H1 (cell line): ENCODE measurements around the gene CLDN6.

Experiments
- CEBPB ChIP-seq: IDR thresholded peaks from 2 replicates; pipeline ENCODE4 v1.6.1; 2012; ENCODE audit warnings: low read depth, low read length
- EGR1 ChIP-seq: IDR thresholded peaks from 2 replicates; pipeline ENCODE4 v1.6.1; 2011; ENCODE audit warnings: low read depth, low read length, borderline replicate concordance
- EP300 ChIP-seq, 2 experiments: IDR thresholded peaks; 1 replicate in 1 of 2; 2 replicates in 1 of 2; pipeline ENCODE4 v1.6.1; 2011 to 2012; ENCODE audit warnings: low read depth in 2 of 2, low read length in 2 of 2, mild to moderate bottlenecking in 2 of 2, borderline replicate concordance in 1 of 2, inconsistent platforms in 1 of 2, moderate library complexity in 1 of 2
- POLR2AphosphoS5 ChIP-seq: IDR thresholded peaks from 2 replicates; pipeline ENCODE4 v1.6.1; 2011; ENCODE audit warnings: low read depth, low read length
- RAD21 ChIP-seq, 2 experiments: IDR thresholded peaks in 1 of 2; conservative IDR thresholded peaks in 1 of 2; 2 replicates each; pipeline ENCODE4 v1.6.1; 2011; ENCODE audit warnings: low read depth in 2 of 2, low read length in 2 of 2, improper control_type of control experiment in 1 of 2, inconsistent platforms in 1 of 2, mild to moderate bottlenecking in 1 of 2, moderate library complexity in 1 of 2
- SIN3A ChIP-seq, 2 experiments: IDR thresholded peaks in 1 of 2; conservative IDR thresholded peaks in 1 of 2; 2 replicates each; pipeline ENCODE4 v1.6.1; 2011 to 2012; ENCODE audit warnings: low read length in 2 of 2, improper control_type of control experiment in 1 of 2, low read depth in 1 of 2, mild to moderate bottlenecking in 1 of 2
- SP2 ChIP-seq: IDR thresholded peaks from 2 replicates; pipeline ENCODE4 v1.6.1; 2012; ENCODE audit warnings: mild to moderate bottlenecking, low read length, inconsistent platforms
- SRF ChIP-seq: IDR thresholded peaks from 2 replicates; pipeline ENCODE4 v1.6.1; 2011; ENCODE audit warnings: mild to moderate bottlenecking, low read depth, low read length, moderate library complexity
- TAF1 ChIP-seq: IDR thresholded peaks from 2 replicates; pipeline ENCODE4 v1.6.1; 2011; ENCODE audit warnings: mild to moderate bottlenecking, low read depth, low read length
- TF ChIP-seq, protein P1 (sequence below), 3 experiments: IDR thresholded peaks; 1 replicate in 2 of 3; 2 replicates in 1 of 3; pipeline versions ENCODE4 v1.5.1 to v1.6.1; 2011; ENCODE audit warnings: low read length in 3 of 3, mild to moderate bottlenecking in 3 of 3, inconsistent platforms in 2 of 3, low read depth in 1 of 3, moderate library complexity in 1 of 3; ENCODE audit not compliant: insufficient read depth in 1 of 3; ENCODE audit errors: control extremely low read depth in 1 of 3
- TF ChIP-seq, protein P2 (sequence below): IDR thresholded peaks from 2 replicates; pipeline ENCODE4 v1.6.1; 2011; ENCODE audit warnings: low read length, improper control_type of control experiment
- TF ChIP-seq, protein P3 (sequence below): IDR thresholded peaks from 2 replicates; pipeline ENCODE4 v1.6.1; 2012; ENCODE audit warnings: low read length, inconsistent platforms
- TF ChIP-seq, protein P4 (sequence below): IDR thresholded peaks from 2 replicates; pipeline ENCODE4 v1.6.1; 2012; ENCODE audit warnings: inconsistent platforms

DNA sequence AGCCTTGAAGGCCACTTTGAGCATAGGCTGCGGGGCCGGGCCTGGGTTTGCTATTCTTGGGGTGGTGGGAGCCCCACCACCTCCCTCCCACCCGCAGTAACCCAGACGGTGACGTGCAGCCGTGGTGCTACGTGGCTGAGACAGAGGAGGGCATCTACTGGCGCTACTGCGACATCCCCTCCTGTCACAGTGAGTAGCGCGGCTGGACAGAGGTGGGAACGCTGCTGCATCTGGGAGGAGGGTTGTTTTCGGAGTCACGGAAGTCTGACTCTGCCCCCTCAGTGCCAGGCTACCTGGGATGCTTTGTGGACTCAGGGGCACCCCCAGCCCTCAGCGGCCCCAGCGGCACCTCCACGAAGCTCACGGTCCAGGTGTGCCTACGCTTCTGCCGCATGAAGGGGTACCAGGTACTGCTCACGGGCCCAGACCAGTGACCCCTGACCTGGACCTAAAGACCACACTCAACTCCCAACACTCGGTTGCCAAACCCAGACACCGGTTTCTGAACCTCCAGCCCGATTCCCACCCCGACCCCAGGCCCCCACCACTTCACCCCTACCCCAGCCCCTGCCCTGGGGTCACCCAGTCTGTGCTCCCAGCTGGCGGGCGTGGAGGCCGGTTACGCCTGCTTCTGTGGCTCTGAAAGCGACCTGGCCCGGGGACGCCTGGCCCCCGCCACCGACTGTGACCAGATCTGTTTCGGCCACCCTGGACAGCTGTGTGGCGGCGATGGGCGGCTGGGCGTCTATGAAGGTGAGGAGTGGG is 51.8 kb downstream of the CLDN6 start:
- TF ChIP-seq, protein P1, sequence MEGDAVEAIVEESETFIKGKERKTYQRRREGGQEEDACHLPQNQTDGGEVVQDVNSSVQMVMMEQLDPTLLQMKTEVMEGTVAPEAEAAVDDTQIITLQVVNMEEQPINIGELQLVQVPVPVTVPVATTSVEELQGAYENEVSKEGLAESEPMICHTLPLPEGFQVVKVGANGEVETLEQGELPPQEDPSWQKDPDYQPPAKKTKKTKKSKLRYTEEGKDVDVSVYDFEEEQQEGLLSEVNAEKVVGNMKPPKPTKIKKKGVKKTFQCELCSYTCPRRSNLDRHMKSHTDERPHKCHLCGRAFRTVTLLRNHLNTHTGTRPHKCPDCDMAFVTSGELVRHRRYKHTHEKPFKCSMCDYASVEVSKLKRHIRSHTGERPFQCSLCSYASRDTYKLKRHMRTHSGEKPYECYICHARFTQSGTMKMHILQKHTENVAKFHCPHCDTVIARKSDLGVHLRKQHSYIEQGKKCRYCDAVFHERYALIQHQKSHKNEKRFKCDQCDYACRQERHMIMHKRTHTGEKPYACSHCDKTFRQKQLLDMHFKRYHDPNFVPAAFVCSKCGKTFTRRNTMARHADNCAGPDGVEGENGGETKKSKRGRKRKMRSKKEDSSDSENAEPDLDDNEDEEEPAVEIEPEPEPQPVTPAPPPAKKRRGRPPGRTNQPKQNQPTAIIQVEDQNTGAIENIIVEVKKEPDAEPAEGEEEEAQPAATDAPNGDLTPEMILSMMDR (IDR thresholded peaks at IDR 0.05; ENCODE audit: control extremely low read depth in 1 of 3, insufficient read depth in 1 of 3, low read depth in 1 of 3, low read length in 3 of 3): no peak
- TF ChIP-seq, protein P2, sequence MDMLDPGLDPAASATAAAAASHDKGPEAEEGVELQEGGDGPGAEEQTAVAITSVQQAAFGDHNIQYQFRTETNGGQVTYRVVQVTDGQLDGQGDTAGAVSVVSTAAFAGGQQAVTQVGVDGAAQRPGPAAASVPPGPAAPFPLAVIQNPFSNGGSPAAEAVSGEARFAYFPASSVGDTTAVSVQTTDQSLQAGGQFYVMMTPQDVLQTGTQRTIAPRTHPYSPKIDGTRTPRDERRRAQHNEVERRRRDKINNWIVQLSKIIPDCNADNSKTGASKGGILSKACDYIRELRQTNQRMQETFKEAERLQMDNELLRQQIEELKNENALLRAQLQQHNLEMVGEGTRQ: no peak
- no peak for TF ChIP-seq POLR2AphosphoS5
- no peak for TF ChIP-seq EGR1
- no peak for TF ChIP-seq SRF
- no peak for TF ChIP-seq RAD21 (IDR thresholded peaks at IDR 0.05 in 1 of 2, conservative IDR thresholded peaks at IDR 0.05 in 1 of 2; ENCODE audit: low read depth in 2 of 2, low read length in 2 of 2)
- TF ChIP-seq TAF1: no peak
- TF ChIP-seq SIN3A (conservative IDR thresholded peaks at IDR 0.05 in 1 of 2, IDR thresholded peaks at IDR 0.05 in 1 of 2; ENCODE audit: low read depth in 1 of 2, low read length in 2 of 2): no peak
- TF ChIP-seq, protein P3, sequence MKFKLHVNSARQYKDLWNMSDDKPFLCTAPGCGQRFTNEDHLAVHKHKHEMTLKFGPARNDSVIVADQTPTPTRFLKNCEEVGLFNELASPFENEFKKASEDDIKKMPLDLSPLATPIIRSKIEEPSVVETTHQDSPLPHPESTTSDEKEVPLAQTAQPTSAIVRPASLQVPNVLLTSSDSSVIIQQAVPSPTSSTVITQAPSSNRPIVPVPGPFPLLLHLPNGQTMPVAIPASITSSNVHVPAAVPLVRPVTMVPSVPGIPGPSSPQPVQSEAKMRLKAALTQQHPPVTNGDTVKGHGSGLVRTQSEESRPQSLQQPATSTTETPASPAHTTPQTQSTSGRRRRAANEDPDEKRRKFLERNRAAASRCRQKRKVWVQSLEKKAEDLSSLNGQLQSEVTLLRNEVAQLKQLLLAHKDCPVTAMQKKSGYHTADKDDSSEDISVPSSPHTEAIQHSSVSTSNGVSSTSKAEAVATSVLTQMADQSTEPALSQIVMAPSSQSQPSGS: no peak
- TF ChIP-seq SP2: no peak
- TF ChIP-seq CEBPB: no peak
- TF ChIP-seq EP300 (IDR thresholded peaks at IDR 0.05; ENCODE audit: borderline replicate concordance in 1 of 2, low read depth in 2 of 2, low read length in 2 of 2): no peak
- TF ChIP-seq, protein P4, sequence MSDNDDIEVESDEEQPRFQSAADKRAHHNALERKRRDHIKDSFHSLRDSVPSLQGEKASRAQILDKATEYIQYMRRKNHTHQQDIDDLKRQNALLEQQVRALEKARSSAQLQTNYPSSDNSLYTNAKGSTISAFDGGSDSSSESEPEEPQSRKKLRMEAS: no peak
